Left ventricle myocardium inferior (tissue), 1 donor: Measurements from ENCODE around the gene SLAIN1. TPM values are rescaled to one million over a fixed set of nuclear protein-coding genes. Genes with fewer than 3 reads are reported as not detected.

Source experiments
- DNase-seq: peaks from one replicate; pipeline ENCODE4 v3.0.0-alpha.2; 2020
- H3K27ac ChIP-seq: fragments of 200-600 bp; replicated peaks from 2 replicates; pipeline ENCODE4 v1.8.0; 2021
- H3K27me3 ChIP-seq: fragments of 200-600 bp; 2 replicates; pipeline ENCODE4 v1.8.0; 2021; ENCODE audit warnings: low read depth
- H3K36me3 ChIP-seq: fragments of 200-600 bp; 2 replicates; pipeline ENCODE4 v1.8.0; 2021
- H3K4me1 ChIP-seq: fragments of 200-600 bp; 2 replicates; pipeline ENCODE4 v1.8.0; 2021
- H3K4me3 ChIP-seq: fragments of 200-600 bp; 2 replicates; pipeline ENCODE4 v1.8.0; 2021; ENCODE audit warnings: mild to moderate bottlenecking, moderate library complexity
- H3K9me3 ChIP-seq: fragments of 200-600 bp; replicated peaks from 2 replicates; pipeline ENCODE4 v1.8.0; 2021
- intact Hi-C: fragments of 100-400 bp; cut with micrococcal nuclease; formaldehyde crosslinking; loops from one replicate; pipeline ENCODE4 v1.11.0; 2022
- total RNA-seq: library from RNA; stranded (reverse); fragmentation: NEBNext Ultra II Directional; extraction: Animal tissue kit (Norgen Biotek cat#: 25700); gene quantifications from one replicate; pipeline ENCODE4 v1.2.1, GENCODE V29; 2021
- TF ChIP-seq, protein P1 (sequence below): fragments of 200-600 bp; IDR thresholded peaks from 2 replicates; pipeline ENCODE4 v1.8.0; 2021; ENCODE audit warnings: antibody characterized with exemption, mild to moderate bottlenecking, borderline replicate concordance
- donor health status: DM: no; HTN: yes; CAD: no; lungs with severe emphysema.

Gene SLAIN1
- total RNA-seq, 1 donor from 2014 or later, result 8.0 TPM

DNA sequence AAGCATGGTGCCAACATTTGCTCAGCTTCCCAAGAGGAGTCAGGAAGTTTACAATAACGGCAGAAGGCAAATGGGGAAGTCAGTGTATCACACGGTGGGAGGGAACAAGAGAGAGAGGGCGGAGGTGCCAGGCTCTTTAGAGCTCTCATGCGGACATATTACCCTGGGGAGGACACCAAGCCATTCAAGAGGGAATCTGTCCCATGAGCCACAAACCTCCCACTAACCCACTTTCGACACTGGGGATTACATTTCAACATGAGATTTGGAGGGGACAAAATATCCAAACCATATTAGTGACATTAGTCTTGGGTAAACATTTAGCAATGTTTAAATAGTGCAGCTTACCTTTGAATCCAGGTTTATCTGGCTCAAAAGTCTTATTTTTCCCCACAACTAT, 69.9 kb downstream of the SLAIN1 start:
- H3K4me3 ChIP-seq, result no peak overlapping the region
- no peaks in the 10 kb centered on the region for H3K36me3 ChIP-seq
- H3K4me1 ChIP-seq, result no peaks in the 10 kb centered on the region
- no peak for DNase-seq
- TF ChIP-seq, protein P1, sequence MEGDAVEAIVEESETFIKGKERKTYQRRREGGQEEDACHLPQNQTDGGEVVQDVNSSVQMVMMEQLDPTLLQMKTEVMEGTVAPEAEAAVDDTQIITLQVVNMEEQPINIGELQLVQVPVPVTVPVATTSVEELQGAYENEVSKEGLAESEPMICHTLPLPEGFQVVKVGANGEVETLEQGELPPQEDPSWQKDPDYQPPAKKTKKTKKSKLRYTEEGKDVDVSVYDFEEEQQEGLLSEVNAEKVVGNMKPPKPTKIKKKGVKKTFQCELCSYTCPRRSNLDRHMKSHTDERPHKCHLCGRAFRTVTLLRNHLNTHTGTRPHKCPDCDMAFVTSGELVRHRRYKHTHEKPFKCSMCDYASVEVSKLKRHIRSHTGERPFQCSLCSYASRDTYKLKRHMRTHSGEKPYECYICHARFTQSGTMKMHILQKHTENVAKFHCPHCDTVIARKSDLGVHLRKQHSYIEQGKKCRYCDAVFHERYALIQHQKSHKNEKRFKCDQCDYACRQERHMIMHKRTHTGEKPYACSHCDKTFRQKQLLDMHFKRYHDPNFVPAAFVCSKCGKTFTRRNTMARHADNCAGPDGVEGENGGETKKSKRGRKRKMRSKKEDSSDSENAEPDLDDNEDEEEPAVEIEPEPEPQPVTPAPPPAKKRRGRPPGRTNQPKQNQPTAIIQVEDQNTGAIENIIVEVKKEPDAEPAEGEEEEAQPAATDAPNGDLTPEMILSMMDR, result no peak
- no peaks in the 10 kb centered on the region for H3K27me3 ChIP-seq
- H3K9me3 ChIP-seq, result peaks cover 5% of the 10 kb centered on the region
- H3K27ac ChIP-seq, result no peak overlapping the region
- intact Hi-C loops, result no loop called here

DNA sequence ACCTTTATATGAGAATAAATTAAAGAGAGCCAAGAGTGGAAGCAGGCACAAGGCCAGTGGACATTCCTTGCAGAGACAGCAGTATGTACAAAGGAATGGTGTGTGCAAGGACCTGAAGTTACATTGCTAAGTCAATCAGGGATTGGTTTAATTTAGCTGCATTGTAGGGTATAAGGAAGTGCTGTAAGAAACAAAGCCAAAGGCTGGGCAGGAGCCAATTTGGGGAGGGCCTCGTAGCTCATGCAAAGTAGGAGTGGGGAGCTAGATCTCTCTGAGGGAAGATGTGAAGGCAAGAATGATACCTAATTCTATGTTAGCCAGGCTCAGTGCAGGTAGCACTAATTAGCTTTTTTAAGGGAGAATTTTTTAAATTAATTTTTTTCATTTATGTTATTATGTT, 76.7 kb downstream of the SLAIN1 start:
- H3K4me3 ChIP-seq, result no peak overlapping the region
- no peaks in the 10 kb centered on the region for H3K27me3 ChIP-seq
- no peaks in the 10 kb centered on the region for H3K4me1 ChIP-seq
- intact Hi-C loops, result no loop called here
- H3K9me3 ChIP-seq, result peaks cover 5% of the 10 kb centered on the region
- DNase-seq, result no peak
- no peak overlapping the region for H3K27ac ChIP-seq
- no peaks in the 10 kb centered on the region for H3K36me3 ChIP-seq
- TF ChIP-seq, protein P1, result no peak

DNA sequence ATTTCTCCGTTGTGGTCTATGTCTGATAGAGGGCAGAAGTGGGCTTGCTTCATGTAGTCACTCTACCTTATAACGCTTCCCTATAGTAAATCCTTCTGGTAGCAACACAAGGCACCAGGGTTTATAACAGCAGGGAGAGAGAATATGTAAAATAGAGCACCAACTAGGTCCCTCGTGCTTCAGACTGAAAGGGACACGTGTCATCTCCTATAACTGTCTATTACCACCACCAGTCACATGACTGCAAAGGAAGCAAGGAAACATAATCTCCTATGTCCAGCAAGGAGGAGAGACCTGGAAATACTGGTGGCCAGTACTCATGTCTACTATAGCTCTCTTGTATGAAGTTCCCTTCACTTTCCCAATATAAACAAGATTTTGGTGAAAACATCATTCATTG, 79.2 kb downstream of the SLAIN1 start:
- Histone ChIP-seq H3K27ac (no peak overlapping the region), H3K36me3 (no peaks in the 10 kb centered on the region), H3K4me1 (peaks cover 5% of the 10 kb centered on the region), H3K9me3 (no peaks in the 10 kb centered on the region), H3K4me3 (no peak overlapping the region), H3K27me3 (no peaks in the 10 kb centered on the region)
- intact Hi-C loops, result no loop called here
- TF ChIP-seq, protein P1, result no peak
- no peak for DNase-seq

DNA sequence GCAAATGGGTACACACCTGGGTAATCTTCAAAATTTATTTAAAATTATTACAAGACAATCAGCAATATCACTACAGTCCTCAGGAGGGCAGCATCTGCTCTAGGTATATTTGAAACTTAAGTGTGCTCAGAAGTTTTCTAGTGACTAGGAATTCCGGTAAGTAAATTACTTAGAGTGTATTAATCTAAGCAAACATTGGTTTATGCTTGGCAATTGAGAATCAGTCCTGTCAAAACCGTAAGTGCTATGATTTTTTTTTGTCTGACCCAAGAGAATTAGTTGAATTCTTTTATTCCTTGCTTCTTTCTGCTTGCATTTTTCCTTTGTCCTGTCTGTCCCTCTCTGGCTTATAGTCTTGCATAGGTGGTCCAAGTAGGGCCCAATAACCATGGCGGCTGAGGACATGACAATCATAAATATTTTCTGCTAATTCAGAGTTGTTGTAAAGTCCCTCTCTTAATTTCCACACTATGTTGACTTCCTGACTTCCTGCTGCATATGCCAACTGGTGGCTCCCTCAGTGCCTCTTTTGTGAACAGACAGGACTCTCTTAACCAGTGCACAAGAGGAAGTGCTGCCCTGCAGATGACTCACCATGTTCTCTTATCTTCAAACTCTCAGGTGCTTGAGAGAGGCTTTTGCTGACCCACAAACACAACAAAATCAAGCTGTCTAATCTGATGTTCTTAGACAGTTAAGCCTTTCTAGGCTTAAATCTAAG, 82.2 kb downstream of the SLAIN1 start:
- DNase-seq, result no peak
- Histone ChIP-seq H3K4me1 (peaks cover 5% of the 10 kb centered on the region), H3K9me3 (no peaks in the 10 kb centered on the region), H3K27ac (no peak overlapping the region), H3K4me3 (no peak overlapping the region), H3K27me3 (no peaks in the 10 kb centered on the region), H3K36me3 (no peaks in the 10 kb centered on the region)
- intact Hi-C loops, result loop anchor here (2.0 kb wide), 1 partner anchor 343 kb away; no protein-coding TSS in a partner anchor
- TF ChIP-seq, protein P1, result peak; percentile 79

DNA sequence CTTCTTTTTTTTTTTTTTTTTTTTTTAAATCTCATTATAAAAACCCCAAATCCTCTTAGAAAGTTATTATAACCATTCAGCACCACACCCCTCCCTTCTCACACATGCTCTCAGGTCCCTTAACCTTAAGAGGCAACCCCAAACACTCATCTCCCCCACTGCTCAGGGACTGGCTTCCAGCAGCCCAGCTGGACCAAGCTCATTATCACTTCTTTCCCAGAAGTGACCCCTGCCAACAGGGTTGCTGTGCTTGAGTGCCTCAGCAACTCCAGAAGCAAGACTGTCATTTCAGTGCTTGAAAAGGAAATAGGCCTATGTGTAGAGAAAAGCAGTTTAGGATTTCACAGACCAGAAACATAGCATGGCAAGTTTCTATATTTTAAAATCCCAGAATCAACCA, 84.3 kb downstream of the SLAIN1 start:
- Histone ChIP-seq H3K27me3 (no peaks in the 10 kb centered on the region), H3K4me3 (no peak overlapping the region), H3K4me1 (peaks cover 5% of the 10 kb centered on the region), H3K9me3 (no peaks in the 10 kb centered on the region), H3K36me3 (no peaks in the 10 kb centered on the region), H3K27ac (no peak overlapping the region)
- intact Hi-C loops, result no loop called here
- TF ChIP-seq, protein P1, result no peak
- DNase-seq, result peak; percentile 18
